Epidermal melanocyte (primary cell): ENCODE data around the gene AKNAD1.

Experiments
- DNase-seq: peaks from one replicate; pipeline ENCODE4 v3.0.0; 2011; ENCODE audit warnings: low spot score; ENCODE audit not compliant: insufficient read length

Gene AKNAD1

DNA sequence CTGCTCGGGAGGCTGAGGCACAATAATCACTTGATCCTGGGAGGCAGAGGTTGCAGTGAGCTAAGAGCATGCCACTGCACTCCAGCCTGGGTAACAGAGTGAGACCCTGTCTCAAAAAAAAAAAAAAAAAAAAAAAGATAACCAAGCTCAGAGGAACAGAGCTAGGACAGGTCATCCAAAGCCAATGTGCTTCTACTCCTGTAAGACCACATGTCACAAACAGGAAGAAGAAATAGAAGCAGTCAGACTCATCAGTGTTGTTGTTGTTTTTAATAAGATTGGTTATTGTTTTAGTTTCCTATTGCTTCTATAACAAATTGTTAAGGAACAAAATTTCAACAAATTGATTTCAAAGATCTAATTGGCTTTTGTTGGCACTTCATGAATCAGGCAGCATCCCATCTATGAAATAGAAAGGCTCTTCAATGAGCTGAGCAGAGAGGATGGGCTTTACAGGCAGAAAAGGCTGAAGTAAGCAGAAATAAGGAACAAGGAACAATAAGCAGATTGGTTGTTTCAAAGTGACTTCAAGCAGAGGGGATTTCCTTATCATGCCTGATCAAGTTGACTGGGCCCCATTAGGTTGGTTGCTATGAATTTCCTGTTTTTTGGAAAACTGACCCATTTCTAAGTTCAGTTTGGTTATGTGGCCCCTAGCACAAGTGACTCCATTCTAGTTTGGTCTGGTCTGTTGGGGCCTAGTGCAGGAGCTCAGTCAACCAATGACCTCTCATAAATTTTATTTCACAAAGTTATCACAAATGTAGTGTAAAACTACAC, 6.0 kb upstream of the AKNAD1 start:
- DNase-seq, result no peak

DNA sequence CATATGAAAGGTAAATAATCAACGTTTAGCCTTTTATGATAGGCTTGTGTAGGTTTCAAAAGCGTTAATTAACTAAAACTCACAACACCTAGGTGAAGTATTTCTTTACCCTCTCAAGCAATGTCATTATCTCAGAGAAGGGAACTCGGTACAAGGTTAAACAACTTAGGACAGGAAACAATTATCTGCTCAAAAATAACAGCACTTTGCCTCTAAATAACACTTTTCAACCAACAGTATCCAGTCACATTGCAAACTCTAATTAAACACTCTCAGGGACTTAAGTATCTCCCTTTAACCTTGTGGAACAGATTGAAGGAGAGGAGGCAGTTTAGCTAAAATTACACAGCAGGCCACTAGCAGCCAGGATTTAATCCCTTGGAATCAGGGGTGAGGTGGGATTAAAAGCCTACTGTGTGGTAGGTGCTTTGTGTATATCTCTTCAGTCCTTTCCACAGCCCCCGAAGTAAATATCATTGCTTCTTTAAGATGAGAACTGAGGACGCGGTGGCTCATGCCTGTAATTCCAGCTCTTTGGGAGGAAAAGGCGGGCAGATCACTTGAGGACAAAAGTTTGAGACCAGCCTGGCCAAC, 5.2 kb upstream of the AKNAD1 start:
- no peak for DNase-seq

DNA sequence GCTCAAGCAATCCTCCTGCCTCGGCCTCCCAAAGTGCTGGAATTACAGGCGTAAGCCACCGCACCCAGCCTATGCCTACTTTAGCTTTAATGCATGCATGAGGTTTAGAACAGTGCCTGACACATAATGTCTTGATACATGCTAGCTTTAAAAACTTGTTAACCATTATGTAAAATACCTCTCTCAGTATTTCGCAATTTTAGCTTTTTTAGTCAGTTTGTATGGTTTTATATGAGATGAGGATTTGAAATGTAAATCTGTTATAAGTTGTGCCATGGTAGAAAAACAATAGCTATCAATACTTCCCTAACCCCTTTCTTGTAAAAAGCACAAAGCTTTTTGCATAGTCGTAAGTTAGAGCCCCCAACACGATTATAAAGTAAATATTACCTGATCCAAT, 4.7 kb upstream of the AKNAD1 start:
- DNase-seq, result no peak

DNA sequence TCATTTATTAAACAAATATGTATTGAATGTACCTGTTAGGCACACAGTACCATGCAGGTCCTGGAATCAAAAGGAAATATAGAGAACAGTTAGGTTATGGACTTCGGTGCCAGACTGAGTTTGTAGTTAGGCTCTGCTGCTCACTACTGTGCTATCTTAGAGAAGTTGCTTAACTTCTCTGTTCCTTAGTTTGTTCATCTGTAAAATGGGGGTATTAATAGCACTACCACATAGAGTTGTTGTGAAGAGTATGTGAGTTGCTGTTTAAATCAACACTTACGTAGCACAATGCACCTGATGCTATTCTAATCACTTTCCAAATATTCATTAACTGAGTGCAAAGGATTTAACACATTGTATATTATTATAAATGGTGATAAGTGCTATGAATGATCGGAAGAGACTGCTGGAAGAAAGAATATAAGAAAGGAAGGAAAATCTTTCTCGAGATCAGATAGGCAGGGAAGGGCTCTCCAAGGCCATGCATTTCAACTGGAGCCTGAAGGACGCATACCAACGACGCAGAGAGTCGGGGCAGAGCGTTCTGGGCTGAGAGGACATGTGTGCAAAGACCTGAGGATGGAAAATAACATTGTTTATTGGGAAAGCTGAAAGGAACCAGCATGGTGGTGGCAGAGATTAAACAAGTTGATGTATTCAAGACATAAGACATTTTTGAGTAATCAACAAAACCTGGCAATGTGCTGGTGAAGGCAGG, 3.5 kb upstream of the AKNAD1 start:
- no peak for DNase-seq

DNA sequence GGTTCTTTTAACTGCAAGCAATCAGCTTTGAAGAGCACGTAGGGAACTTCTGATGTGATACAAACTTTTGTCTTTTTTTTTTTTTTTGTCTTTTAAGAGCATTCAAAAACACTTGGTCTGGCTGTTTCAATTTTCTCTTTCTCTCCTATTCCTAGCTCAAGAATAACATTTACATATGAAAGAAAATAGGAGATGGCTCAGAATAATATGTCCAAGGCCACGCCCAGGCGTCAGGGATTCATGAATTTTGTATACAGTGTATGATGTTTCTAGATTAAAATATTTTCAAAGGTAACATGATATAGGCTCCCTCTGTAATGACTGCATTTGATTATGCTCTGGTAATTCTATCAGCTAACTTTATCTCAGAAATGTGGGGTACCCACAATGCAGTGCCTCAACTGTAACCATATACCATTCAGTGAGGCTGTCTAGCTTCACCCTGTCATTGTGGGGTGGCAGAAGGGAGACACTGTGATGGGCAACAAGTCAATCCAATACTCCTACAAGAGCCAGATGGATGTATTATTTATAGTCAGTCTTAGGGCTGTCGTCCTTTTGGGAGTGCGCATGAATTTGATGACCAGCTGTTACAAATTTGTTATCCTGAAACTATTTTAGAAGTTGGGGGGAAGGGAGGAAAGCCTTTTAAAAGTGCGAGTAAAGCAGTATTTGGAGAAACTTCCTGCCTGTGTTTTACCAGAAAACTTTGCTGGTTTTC, 1.5 kb upstream of the AKNAD1 start:
- DNase-seq, result no peak

DNA sequence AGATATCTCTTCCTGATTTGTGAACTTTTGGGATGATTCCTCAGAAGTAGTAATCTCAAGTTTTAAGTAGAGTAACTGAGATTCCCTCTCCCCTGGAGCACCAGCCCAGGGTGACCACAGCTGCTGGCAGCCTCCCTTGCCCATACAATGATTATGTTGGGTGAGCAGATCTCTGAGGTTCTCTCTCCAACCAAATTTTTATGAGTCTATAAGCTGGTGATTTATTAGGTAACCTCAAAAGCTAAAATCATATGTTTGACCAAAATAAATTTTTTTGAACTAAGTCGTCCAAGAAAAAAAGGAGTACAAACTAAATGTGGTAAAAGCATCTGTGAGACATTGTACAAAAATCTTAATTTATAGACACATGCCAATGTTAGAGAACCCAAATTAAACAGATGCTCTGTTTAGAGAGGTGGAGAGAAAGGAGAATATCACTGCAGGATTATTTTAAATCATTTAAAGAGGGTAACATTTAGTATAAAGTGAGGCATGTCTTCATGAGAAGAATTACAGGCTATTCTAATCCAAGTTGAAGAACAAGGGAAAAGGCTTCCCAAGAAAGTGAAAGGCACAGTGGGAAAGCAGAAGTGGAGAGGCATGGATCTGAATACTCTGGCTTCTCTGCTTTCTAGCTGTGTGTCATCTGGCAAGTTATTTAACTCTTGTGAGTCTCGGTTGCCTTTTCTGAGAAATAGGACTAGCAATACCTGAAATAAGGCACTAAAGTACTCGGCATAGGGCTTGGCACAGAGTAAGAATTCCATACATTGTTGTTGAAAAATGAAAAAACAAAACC, 2.5 kb downstream of the AKNAD1 start:
- DNase-seq, result no peak

DNA sequence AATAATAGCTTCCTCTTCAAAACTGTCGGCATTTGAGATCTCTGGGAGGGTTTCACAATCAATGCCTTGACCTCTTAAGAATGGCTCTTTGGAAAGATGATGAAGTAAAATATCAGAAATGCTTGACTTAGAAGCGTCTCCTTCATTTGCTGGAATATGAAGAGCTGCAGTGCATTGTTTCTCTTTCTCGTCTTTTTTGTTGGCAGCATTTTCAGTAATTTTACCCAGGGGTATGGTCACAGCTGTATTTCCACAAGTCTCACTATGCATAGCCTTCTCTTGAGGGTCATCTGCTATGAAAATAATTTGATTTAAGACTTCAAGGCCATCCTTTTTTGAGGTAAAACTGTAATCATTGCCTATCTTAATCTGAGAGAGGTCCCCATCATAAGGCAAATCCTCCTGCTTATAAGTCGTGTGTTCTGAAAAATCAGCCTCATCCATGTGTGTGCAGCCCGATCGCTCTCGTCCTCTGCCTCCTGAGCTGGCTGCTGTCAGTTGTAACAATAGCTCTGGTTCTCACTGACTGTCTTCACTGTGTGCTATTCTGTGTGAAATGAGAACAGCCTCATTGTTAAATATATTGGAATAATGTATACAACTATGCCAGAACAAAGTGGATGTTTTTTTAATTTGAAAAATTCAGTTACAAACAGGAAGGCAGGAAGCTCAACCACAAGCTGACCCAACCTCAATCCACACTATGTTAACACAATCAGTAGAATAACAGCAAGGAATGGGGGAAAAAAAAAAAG, 4.5 kb downstream of the AKNAD1 start:
- DNase-seq, result no peak

DNA sequence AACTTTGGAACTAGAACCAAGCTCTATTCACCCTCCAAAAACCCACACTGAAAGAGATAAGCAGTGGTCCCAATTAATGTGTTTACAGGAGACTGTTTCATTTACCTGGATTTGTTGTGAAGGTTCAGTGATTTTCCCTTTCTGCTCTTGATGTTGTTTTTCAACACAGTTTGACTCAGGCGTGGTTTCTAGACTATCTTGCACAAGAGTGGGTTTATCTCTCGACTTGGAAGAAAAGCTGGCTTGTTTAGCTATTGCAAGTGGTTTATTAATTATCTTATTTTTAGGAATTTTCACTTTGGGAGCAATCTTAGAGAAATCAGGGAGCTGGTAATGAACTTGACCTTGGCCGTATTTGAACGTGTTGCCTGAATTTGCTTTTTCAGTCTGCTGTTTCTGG, 5.3 kb downstream of the AKNAD1 start:
- DNase-seq, result no peak

DNA sequence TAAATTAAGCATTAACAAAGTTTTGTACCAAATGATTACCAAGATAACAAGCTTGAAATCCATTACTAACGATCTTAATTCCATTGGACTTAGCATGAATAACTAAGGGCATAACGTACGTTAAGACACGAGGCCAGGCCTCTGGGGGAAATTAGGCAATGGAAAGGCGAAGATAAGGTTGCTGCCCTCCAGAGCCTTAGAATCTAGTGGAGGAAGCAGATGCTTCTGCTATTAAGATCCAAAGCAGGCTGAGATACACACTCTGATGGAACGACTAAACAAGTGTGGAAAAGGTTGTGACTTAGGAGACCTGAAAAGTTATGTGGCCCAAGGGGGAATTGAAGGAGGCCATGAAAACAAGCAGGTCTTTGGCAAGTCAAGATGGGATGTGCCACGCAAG, 6.0 kb downstream of the AKNAD1 start:
- no peak for DNase-seq

DNA sequence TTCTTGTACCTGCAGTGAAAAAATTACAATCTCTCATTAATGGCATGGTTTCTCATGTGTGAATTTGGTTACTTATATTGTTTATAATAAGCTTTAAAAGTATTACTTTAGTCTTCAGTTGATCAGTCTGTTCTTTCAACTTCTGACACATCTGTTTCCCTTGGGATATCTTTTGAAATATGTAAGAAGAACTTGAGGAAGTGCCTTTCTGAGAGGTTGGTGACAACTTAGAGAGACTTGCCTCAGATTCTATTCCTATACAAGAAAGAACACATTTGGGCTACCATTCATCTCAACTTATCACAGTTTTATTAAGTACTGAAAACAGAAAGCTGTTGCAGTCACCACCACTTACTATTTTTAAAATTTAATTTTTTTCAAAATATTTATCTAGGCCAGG, 8.1 kb downstream of the AKNAD1 start:
- no peak for DNase-seq

DNA sequence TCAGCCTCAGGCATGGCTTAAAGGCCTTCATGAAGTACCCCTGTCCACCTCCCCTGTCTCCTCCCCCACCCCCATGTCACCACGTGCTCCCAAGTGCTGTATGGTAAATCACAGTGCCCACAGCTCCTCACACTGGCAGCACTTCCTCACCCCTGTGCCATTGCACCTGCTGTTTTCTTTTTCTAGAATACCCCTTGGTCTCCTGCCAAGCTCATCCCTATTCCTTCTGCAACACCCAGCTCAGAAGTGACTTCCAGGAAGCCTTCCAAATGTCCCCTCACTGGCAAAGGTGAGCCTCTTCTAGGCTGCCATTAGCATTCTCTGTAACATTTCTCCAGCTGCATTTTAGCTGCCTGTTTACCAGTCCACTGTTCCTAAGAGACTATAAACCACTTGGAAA, 9.4 kb downstream of the AKNAD1 start:
- DNase-seq, result no peak

DNA sequence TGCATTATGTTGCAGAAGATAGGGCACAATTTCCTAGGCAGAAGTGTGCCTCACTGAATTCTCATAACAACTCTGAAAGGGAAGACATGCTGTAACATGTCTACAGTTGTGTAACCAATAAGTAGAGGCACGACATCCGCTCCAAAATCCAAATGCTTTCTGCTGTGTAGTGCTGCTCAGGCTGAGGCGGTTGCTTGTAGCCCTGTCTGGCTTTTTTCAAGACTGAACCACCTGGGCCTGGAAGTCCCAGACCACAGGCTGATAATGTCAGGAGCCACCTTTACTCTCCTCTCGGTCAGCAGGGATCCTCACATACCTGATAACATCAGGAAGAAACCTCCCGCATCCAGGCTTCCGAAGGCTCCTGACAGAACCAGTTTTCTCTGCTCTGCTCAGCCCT, 10.9 kb downstream of the AKNAD1 start:
- DNase-seq, result no peak

DNA sequence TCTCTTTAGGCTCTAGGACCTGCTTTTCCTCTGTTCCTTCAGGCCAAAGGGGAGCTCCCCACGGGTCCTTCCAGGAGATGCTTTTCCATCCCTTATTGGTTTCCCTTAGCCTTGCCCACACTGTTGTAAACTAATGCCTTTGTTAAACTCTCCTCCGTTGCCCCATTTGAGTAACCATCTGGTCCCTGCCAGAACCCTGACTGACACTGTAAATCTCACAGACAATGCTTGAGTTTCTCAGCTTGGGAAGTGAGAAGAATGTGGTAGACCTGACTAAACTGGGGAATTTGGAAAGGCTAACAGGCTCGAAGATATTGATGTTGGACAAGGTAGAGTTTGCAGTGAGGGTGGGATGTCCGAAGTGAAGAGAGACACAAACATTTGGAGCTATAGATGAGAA, 11.4 kb downstream of the AKNAD1 start:
- no peak for DNase-seq

DNA sequence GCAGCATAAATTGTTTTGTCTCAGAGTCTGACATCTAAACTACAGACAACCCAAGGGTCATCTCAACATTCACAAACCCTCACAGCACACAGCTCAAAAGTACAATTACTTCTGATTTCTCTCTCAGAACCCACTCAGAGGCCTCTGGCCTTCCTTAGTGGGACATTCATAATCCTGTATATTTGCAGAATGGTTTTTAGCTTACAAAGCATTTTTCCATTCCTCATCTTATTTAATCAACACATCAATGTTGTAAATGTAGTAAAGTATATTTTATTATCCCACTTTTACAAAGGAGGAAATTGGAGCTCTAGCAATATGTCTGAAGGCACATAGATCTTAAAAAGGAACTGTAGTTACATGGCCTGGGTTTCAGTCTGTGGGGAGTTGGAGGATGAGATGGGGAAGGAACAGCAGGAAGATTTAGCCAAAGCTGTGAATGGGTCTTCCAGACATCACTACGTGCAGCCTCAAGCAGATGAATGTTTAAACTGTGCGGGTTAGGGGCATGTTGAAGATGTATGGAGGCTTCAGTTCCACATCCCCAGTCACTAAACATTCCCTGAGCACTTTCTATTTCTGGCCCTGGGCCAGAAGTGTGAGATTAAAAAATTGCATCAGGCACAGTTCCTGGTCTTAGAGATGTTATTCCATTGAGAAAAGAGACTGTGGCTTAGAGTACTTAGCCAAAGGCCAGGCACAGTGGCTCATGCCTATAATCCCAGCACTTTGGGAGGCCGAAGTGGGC, 13.3 kb downstream of the AKNAD1 start:
- no peak for DNase-seq

DNA sequence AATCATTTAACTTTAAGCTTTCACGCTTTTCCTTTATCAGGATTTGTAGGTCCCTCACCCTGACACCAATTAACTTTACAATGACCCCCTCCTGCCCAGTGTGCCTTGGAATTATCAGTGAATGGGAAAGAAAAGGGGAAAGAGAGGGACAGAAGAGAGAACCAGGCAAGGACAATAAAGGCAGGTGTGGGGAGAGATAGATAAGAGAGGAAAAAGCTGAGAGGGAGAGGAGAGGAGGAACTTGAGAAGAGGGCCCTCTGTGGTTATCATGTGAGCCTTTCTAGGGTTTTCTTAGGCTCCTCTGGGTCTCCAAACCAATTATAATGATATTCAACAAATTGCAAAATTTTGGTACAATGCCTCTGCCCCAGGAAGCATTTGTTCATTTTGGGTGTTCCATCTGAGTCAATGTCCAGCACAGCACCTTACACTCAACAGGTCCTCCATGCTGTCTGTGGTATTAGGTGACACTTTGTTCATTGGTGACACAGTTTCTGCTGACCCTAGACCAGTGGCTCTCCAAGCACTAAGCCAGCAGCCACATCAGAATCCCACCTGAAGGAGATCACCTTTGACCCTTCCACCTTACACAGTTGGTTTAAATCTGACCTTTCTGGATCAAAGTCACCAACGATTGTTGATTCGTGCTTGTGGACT, 14.2 kb downstream of the AKNAD1 start:
- no peak for DNase-seq

DNA sequence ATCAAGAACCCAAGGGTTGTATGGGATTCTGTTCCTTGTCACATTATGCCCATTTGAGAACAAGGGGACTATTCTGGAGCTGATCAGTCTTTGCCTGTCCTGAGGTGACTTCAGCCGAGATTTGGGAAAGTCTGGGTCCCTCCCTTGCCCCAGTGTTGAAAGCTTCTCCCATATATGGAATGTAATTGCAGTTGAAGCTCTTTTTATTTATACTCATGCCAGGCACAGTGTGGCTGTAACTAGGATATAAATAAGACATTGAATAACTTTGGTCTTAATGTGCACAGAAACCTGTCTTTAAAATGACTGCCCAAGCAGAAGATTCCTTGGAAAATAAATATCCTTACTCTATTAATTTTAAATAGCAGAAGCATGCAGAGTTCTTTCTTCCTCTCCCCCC, 15.2 kb downstream of the AKNAD1 start:
- DNase-seq, result no peak

DNA sequence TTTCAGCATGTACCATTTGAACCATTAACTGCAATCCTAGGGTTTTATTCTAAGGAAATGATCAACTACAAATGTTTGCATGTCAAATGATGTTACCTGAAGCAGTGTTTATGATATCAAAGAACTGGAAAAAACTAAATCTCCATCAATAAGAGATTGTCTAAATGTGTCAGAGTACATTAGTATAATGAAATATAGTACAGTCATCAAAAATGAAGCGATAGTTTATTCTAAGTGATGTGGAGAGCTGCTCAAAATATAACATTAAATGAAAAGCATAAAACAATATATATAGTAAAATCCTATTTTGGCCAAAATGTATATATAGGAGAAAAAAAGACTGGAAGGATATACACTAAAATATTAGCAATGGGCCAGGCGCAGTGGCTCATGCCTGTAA, 24.0 kb downstream of the AKNAD1 start:
- no peak for DNase-seq

DNA sequence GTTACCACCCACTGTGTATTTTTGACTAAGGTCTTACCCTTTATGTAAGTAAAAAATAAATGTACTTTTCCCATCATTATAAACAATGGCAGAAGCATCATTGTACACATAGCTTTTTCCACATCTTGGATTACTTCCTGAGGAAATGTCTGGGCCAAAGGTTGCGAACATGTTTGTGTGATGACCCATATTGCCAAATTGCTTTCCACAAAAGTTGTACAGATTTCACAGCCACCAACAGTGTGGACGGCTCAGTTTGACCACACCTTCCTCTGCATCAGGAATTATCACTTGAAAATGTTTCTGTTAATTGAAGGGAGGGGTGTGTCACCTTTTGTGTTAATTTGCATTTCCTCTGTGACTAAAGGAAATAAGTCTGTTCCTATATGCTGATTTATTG, 25.7 kb downstream of the AKNAD1 start:
- no peak for DNase-seq
